Common myeloid progenitor, CD34-positive (primary cell): ENCODE measurements around the gene SPACA5B.
"Not testable (repeated sequence)": the region's sequence is repeated elsewhere in the genome, so short reads cannot be mapped to it uniquely, and the experiment has no call there.

ENCODE experiments used
- CTCF ChIA-PET: fragments of 350-600 bp; sonication (Branson Sonifier 250); formaldehyde crosslinking; loops from one replicate; lab custom pipeline; 2021; ENCODE audit warnings: antibody characterized with exemption; lab: Charles Lee
- POLR2A ChIA-PET: fragments of 350-600 bp; sonication (Branson Sonifier 250); formaldehyde crosslinking; loops from one replicate; lab custom pipeline; 2021; ENCODE audit warnings: antibody characterized with exemption; lab: Charles Lee
- DNase-seq, 3 donors: peaks; one replicate each; pipeline versions ENCODE4 v3.0.0 to v3.0.0-alpha.2; 2013
- H3K27ac ChIP-seq, 2 experiments: 1 replicate in 1 of 2; 2 replicates in 1 of 2; pipeline ENCODE4 v1.7.0; 2013; ENCODE audit warnings: inconsistent platforms in 2 of 2, low read length in 2 of 2, mild to moderate bottlenecking in 2 of 2, low read depth in 1 of 2, moderate library complexity in 1 of 2; ENCODE audit not compliant: severe bottlenecking in 2 of 2, insufficient read depth in 1 of 2, poor library complexity in 1 of 2
- H3K27me3 ChIP-seq, 5 experiments: replicated peaks in 2 of 5; 1 replicate in 3 of 5; 2 replicates in 2 of 5; pipeline versions ENCODE4 v1.6.1 to v1.7.0; 2013; ENCODE audit warnings: low read length in 4 of 5, mild to moderate bottlenecking in 2 of 5, moderate library complexity in 2 of 5, inconsistent platforms in 1 of 5; ENCODE audit not compliant: insufficient read depth in 5 of 5, control insufficient read depth in 4 of 5
- H3K36me3 ChIP-seq, 4 experiments: 1 replicate in 2 of 4; 2 replicates in 2 of 4; pipeline versions ENCODE4 v1.6.1 to v1.7.0; 2013; ENCODE audit warnings: low read length in 3 of 4, control low read depth in 1 of 4, mild to moderate bottlenecking in 1 of 4; ENCODE audit not compliant: control insufficient read depth in 4 of 4, insufficient read depth in 4 of 4
- H3K4me1 ChIP-seq, 4 experiments: 1 replicate in 3 of 4; 2 replicates in 1 of 4; pipeline versions ENCODE4 v1.6.1 to v1.7.1; 2013; ENCODE audit warnings: low read length in 3 of 4, mild to moderate bottlenecking in 3 of 4, control low read depth in 1 of 4, inconsistent platforms in 1 of 4, moderate library complexity in 1 of 4; ENCODE audit not compliant: control insufficient read depth in 4 of 4, insufficient read depth in 4 of 4; ENCODE audit errors: control extremely low read depth in 1 of 4
- H3K4me3 ChIP-seq, 7 experiments: 1 replicate in 4 of 7; 2 replicates in 3 of 7; pipeline versions ENCODE4 v1.5.1 to v1.7.0; 2013; ENCODE audit warnings: mild to moderate bottlenecking in 7 of 7, low read length in 6 of 7, moderate library complexity in 6 of 7, inconsistent platforms in 2 of 7, low read depth in 2 of 7, control low read depth in 1 of 7; ENCODE audit not compliant: insufficient read depth in 4 of 7, control insufficient read depth in 1 of 7; ENCODE audit errors: extremely low read depth in 1 of 7
- H3K9me3 ChIP-seq, 5 experiments: 1 replicate in 4 of 5; 2 replicates in 1 of 5; pipeline versions ENCODE4 v1.6.1 to v1.7.1; 2013; ENCODE audit warnings: low read length in 4 of 5, mild to moderate bottlenecking in 2 of 5, inconsistent platforms in 1 of 5, low read depth in 1 of 5, moderate library complexity in 1 of 5; ENCODE audit not compliant: control insufficient read depth in 4 of 5, insufficient read depth in 2 of 5; ENCODE audit errors: control extremely low read depth in 1 of 5
- WGBS: methylation state at CpG from one replicate; pipeline ENCODE4 v1.1.5; 2013; ENCODE audit not compliant: insufficient coverage; 5-methylcytosine and 5-hydroxymethylcytosine counted together

The SPACA5B gene

DNA sequence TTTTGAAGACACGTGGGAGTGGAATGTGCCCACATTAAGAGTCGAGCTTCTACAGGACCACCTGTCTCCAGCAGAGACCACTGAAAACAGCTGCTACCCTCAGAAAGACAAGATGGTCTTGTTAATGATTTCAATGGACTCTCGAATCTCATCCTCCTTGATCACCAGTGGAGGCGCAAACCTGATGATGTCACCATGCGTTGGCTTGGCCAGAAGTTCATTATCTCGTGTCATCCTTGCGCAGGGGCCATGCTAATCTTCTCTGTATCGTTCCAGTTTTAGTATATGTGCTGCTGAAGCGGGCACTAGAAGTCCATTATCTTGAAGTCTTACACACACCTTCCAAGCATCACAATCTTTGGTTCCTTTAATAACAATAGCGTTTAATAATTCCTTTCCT, 23.3 kb downstream of the SPACA5B start:
- ChIA-PET CTCF (no interaction called here), POLR2A (no interaction called here)
- no peak overlapping the region for H3K4me3 ChIP-seq
- no peak overlapping the region for H3K27ac ChIP-seq
- H3K27me3 ChIP-seq = peaks cover 0 to 5% (median 0%) of the 10 kb centered on the region in 5 experiments
- H3K36me3 ChIP-seq = no peaks in the 10 kb centered on the region
- H3K9me3 ChIP-seq = no peaks in the 10 kb centered on the region
- 86% methylated on average over 10 of the region's 10 CpGs for WGBS
- no peaks in the 10 kb centered on the region for H3K4me1 ChIP-seq
- DNase-seq = no peak

DNA sequence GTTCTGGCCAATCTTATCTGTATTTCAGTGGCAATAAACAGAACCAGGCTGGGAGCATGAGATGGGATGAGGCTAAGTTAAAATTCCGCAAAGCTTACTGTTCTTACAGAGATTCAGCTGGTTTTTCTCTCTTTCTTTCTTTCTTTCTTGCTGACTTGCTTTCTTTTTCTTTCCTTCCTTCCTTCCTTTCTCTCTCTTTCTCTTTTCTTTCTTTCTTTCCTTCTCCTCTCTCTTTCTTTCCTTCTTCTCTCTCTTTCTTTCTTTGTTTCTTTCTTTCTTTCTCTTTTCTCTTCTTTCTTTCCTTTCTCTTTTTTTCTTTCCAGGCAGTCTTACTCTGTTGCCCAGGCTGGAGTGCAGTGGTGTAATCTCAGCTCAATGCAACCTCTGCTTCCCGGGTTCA, 24.4 kb downstream of the SPACA5B start:
- WGBS = 92% methylated on average over 2 of the region's 2 CpGs
- no peak for DNase-seq
- POLR2A ChIA-PET = no interaction called here
- Histone ChIP-seq H3K27me3 (peaks cover 0 to 9% (median 0%) of the 10 kb centered on the region in 5 experiments), H3K36me3 (no peaks in the 10 kb centered on the region), H3K4me3 (no peak overlapping the region), H3K4me1 (no peaks in the 10 kb centered on the region), H3K9me3 (no peaks in the 10 kb centered on the region), H3K27ac (no peak overlapping the region)
- CTCF ChIA-PET = no interaction called here

DNA sequence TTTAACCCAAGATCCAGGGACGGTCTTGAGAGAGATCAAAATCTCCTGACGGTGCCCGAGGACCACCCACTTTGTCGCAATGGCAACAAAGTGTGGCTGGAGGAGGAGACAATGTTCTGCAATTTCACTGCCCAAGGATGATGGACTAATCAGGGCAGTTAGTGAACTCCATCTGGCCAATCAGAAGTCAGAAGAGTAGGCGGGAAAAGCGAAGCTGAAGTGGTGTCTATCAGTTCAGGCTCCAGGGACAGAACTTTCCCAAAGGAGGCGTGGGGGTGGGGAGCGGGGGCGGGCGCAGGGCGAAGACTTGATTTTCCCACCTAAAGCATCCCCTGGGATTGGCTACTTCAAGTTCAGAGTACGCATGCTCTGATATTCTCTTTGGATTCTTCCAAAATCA, 25.6 kb downstream of the SPACA5B start:
- Histone ChIP-seq H3K36me3 (no peaks in the 10 kb centered on the region), H3K27ac (no peak overlapping the region), H3K4me1 (no peaks in the 10 kb centered on the region), H3K9me3 (no peaks in the 10 kb centered on the region), H3K27me3 (peaks cover 0 to 9% (median 0%) of the 10 kb centered on the region in 5 experiments), H3K4me3 (no peak overlapping the region)
- no peak for DNase-seq
- CTCF ChIA-PET = no interaction called here
- POLR2A ChIA-PET = no interaction called here
- WGBS = 88% methylated on average over 8 of the region's 12 CpGs

DNA sequence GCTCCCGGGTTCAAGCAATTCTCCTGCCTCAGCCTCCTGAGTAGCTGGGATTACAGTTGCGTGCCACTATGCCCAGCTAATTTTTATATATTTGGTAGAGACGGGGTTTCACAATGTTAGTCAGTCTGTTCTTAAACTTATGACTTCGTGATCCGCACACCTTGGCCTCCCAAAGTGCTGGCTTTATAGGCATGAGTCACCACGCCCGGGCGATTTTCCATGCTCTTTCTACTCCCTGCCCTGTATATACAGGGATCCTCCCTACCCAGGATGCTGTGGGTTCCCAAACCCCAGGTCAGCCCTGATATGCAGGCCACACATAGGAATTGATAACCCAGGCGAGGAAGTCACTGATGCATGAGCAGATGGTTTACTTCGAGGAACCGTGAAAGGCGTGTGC, 34.8 kb downstream of the SPACA5B start:
- 86% methylated on average over 10 of the region's 12 CpGs for WGBS
- no peaks in the 10 kb centered on the region for H3K9me3 ChIP-seq
- no peaks in the 10 kb centered on the region for H3K4me1 ChIP-seq
- peaks cover 0 to 2% (median 0%) of the 10 kb centered on the region in 5 experiments for H3K27me3 ChIP-seq
- DNase-seq = no peak
- POLR2A ChIA-PET = no interaction called here
- no peaks in the 10 kb centered on the region for H3K36me3 ChIP-seq
- no peak overlapping the region for H3K4me3 ChIP-seq
- no peak overlapping the region for H3K27ac ChIP-seq
- CTCF ChIA-PET = no interaction called here

DNA sequence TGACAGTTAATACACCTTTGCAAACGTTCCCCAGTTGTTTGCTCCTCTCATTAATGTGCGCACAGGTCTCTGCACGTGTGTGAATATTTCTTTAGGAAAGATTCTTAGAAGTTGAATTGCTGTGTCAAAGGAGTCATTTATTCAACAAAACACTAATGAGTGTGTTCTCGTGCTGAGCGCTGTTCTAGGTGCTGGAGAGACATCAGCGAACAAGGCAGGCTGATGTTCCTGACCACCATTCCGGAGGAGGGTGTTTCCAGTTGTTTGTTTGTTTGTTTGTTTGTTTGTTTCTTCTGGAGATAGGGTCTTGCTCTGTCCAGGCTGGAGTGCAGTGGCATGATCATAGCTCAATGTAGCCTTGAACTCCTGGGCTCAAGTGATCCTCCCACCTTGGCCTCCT, 35.9 kb downstream of the SPACA5B start:
- H3K4me1 ChIP-seq, H3K27ac ChIP-seq, DNase-seq, H3K27me3 ChIP-seq, H3K9me3 ChIP-seq, POLR2A ChIA-PET, CTCF ChIA-PET, H3K36me3 ChIP-seq, H3K4me3 ChIP-seq: not testable (repeated sequence)
- WGBS = 83% methylated on average over 3 of the region's 7 CpGs

DNA sequence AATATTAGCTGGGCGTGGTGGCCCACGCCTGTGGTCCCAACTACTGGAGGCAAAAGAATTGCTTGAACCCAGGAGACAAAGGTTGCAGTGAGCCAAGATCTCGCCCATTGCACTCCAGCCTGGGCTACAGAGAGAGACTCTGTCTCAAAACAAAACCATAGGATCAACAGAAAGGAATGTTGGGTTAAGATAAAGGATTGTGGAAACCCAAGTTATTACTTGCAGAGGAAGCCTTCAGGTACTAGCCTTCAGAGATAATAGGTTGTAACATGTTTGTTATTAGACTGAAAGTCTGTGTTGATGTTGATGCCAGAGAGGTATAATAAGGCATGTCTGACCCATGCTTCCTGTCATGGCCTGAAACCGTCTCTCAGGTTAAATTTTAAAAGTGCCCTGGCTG, 49.3 kb downstream of the SPACA5B start:
- Histone ChIP-seq H3K4me3 (no peak overlapping the region), H3K27me3 (peaks cover 0 to 4% (median 0%) of the 10 kb centered on the region in 5 experiments), H3K9me3 (no peaks in the 10 kb centered on the region), H3K27ac (no peak overlapping the region), H3K36me3 (no peaks in the 10 kb centered on the region), H3K4me1 (no peaks in the 10 kb centered on the region)
- 63% methylated on average over 4 of the region's 4 CpGs for WGBS
- CTCF ChIA-PET = no interaction called here
- no peak for DNase-seq
- POLR2A ChIA-PET = no interaction called here

DNA sequence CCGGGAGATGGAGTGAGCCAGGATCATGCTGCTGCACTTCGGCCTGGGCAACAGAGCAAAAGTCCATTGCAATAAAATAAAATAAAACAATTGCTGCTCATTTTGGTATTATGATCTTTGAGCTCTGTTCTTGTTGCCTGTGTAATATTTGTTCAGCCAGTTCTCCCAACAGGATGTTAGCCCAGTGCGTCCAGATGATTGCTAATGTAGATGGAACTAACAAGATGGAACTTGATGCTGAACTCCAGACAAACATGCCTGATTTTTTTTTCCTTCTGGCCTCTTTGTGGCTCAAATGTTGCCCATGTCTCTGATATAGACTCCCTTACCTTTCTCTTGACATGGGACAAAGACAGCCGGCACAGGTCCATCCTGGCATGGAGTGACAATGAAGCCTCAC, 50.4 kb downstream of the SPACA5B start:
- DNase-seq = no peak
- no peaks in the 10 kb centered on the region for H3K36me3 ChIP-seq
- 89% methylated on average over 3 of the region's 4 CpGs for WGBS

More for the DNA sequence above, 50.4 kb downstream of the SPACA5B start:
- Histone ChIP-seq H3K9me3 (no peaks in the 10 kb centered on the region), H3K27ac (no peak overlapping the region), H3K4me1 (no peaks in the 10 kb centered on the region), H3K27me3 (peaks cover 0 to 9% (median 0%) of the 10 kb centered on the region in 5 experiments), H3K4me3 (no peak overlapping the region)
- CTCF ChIA-PET = no interaction called here
- POLR2A ChIA-PET = no interaction called here
